WERI-Rb-1 (cell line): ENCODE data around the gene PEX5L.

Experiments used
- DNase-seq: peaks from one replicate; pipeline ENCODE4 v3.0.0-alpha.2; 2020
- H3K27ac ChIP-seq: fragments of 250-450 bp; sonication (Bioruptor Pico); 2 replicates; pipeline ENCODE4 v1.5.1; 2020; ENCODE audit warnings: mild to moderate bottlenecking, moderate library complexity
- H3K27me3 ChIP-seq: fragments of 250-450 bp; sonication (Bioruptor Pico); 2 replicates; pipeline ENCODE4 v1.5.1; 2021; ENCODE audit warnings: mild to moderate bottlenecking, low read depth, moderate library complexity; ENCODE audit not compliant: insufficient read depth, severe bottlenecking
- H3K36me3 ChIP-seq: fragments of 250-450 bp; sonication (Bioruptor Pico); 2 replicates; pipeline ENCODE4 v1.5.1; 2020; ENCODE audit warnings: mild to moderate bottlenecking, moderate library complexity
- H3K4me3 ChIP-seq: 2 replicates; pipeline ENCODE4 v1.5.1; 2011; ENCODE audit warnings: low read depth, mild to moderate bottlenecking, control low read depth, low read length
- H3K9me3 ChIP-seq: fragments of 250-450 bp; sonication (Bioruptor Pico); 2 replicates; pipeline ENCODE4 v1.5.1; 2021; ENCODE audit warnings: mild to moderate bottlenecking, moderate library complexity; ENCODE audit not compliant: severe bottlenecking
- TF ChIP-seq, protein P1 (sequence below): IDR thresholded peaks from 2 replicates; pipeline ENCODE4 v1.5.1; 2011; ENCODE audit warnings: low read depth, mild to moderate bottlenecking, control low read depth, inconsistent platforms, low read length

PEX5L gene

DNA sequence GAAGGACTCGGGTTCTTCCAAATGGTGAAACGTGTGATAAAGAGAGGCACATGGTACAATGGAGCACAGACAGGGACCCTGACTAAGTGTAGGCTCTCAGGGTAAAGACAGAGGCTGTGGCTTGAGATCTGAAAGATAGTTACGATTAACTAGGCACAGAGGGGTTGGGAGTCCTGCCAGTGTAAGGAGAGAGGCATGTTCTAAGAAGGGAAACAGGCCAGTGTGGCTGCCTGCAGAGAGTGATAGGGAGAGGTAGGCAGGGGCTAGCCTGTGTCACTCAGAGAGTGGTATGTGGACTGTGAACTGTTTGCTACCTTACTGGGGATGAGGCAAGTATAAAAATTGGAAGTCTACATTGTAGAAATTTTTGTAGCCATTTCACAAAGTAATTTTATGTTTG is 109.5 kb downstream of the PEX5L start:
- Histone ChIP-seq H3K27ac (no peak overlapping the region), H3K9me3 (no peaks in the 10 kb centered on the region), H3K4me3 (no peak overlapping the region), H3K36me3 (no peaks in the 10 kb centered on the region), H3K27me3 (no peaks in the 10 kb centered on the region)
- TF ChIP-seq, protein P1, sequence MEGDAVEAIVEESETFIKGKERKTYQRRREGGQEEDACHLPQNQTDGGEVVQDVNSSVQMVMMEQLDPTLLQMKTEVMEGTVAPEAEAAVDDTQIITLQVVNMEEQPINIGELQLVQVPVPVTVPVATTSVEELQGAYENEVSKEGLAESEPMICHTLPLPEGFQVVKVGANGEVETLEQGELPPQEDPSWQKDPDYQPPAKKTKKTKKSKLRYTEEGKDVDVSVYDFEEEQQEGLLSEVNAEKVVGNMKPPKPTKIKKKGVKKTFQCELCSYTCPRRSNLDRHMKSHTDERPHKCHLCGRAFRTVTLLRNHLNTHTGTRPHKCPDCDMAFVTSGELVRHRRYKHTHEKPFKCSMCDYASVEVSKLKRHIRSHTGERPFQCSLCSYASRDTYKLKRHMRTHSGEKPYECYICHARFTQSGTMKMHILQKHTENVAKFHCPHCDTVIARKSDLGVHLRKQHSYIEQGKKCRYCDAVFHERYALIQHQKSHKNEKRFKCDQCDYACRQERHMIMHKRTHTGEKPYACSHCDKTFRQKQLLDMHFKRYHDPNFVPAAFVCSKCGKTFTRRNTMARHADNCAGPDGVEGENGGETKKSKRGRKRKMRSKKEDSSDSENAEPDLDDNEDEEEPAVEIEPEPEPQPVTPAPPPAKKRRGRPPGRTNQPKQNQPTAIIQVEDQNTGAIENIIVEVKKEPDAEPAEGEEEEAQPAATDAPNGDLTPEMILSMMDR = no peak
- no peak for DNase-seq

DNA sequence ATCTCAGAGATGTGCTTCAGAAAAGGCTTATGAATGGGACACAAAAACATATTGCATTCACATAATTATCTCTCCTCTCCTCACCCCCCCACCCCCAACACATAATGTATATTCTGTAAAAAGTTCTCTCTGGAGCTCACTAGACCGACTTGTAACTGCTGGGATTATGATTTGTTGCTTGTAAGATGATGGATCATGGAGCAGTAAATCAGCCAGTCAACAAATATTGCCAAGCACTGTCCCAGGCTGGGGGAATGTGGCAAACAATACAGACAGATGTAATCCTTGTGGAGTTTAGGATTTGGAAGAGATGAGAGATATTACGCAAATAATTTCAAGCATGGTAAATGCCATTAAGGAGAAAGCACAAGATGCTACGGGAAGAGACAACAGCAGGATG is 114.8 kb downstream of the PEX5L start:
- H3K27me3 ChIP-seq = no peaks in the 10 kb centered on the region

DNA sequence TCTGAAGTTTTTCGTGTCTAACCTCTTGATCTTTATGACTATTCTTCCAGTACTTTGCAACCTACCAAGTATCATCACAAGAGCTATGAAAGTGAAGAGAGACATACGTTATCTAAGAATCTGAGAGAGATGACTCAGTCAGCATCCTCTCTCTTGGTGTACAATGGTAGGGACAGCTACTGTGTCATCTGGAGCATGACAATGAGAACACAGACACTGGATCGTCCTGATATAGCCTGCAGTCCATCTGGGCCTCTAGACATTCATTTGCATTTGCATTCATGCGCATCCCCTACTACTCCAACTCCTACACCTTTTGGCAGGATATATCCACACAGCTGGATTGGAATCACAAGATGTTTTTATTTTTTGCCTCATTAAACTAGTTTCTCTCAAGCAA is 115.2 kb downstream of the PEX5L start:
- no peak for DNase-seq

More for the DNA sequence above, 114.8 kb downstream of the PEX5L start:
- Histone ChIP-seq H3K27ac (no peak overlapping the region), H3K4me3 (no peak overlapping the region), H3K9me3 (no peaks in the 10 kb centered on the region), H3K36me3 (no peaks in the 10 kb centered on the region)
- TF ChIP-seq, protein P1 = no peak
- no peak for DNase-seq

DNA sequence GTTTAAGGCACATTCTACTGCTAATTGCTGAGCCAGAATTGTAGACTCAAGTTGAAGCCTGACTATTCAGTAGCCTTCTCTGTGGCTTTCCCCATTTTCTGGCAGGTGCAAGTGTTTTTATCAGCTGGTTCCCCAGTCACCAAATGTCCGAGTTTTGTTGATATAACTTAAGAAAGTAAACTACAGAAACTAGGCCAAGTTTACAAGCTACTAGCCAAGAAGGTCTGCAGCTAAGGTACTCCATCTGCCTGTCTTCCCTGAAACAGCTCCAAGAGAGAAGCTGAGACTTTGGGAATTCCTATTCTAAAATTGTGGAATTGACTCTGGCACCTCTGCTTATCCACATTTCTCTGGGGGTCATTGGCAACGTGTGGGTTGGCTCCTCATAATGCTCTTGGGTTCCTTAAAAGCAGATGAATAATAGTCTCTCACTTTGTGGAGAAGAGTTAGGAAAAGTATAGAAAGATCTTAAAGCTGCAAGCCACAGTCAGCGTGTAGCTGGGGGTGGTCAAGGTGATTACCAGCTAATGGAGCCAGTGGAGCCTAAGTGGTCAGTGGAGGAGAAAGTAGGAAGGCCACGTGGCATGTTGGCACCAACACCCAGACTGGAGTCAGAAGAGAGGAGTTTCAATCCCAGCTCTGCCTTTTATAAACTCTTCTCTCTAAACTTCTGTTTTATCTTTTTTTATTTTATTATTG is 128.8 kb downstream of the PEX5L start:
- H3K27me3 ChIP-seq = no peaks in the 10 kb centered on the region
- no peak overlapping the region for H3K27ac ChIP-seq
- H3K36me3 ChIP-seq = no peaks in the 10 kb centered on the region
- DNase-seq = no peak
- no peaks in the 10 kb centered on the region for H3K9me3 ChIP-seq
- no peak overlapping the region for H3K4me3 ChIP-seq
- TF ChIP-seq, protein P1 = no peak

More for the DNA sequence above, 115.2 kb downstream of the PEX5L start:
- TF ChIP-seq, protein P1 = no peak
- Histone ChIP-seq H3K9me3 (no peaks in the 10 kb centered on the region), H3K27ac (no peak overlapping the region), H3K27me3 (no peaks in the 10 kb centered on the region), H3K4me3 (no peak overlapping the region), H3K36me3 (no peaks in the 10 kb centered on the region)

DNA sequence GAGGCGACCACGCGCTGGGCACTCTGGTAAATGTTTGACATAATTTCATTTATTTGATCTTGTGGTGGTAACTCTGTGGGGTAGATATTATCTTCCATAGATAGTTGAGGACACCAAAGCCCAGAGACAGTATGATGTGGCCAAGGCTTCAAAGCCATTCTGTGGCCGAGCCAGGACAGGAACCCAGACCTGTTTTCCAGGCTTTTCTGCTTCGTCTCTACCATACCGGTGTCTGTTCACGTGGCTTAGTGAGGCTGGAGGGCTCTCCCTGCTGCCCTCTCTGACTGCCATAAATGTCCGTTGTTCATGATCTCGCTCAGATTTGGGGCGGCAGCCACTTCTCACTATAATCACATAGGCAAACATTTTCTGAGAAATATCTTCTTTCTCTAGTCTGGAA is 134.7 kb downstream of the PEX5L start:
- H3K4me3 ChIP-seq = no peak overlapping the region
- no peak overlapping the region for H3K27ac ChIP-seq
- H3K27me3 ChIP-seq = no peaks in the 10 kb centered on the region
- no peaks in the 10 kb centered on the region for H3K9me3 ChIP-seq
- no peaks in the 10 kb centered on the region for H3K36me3 ChIP-seq
- TF ChIP-seq, protein P1 = no peak
- no peak for DNase-seq

DNA sequence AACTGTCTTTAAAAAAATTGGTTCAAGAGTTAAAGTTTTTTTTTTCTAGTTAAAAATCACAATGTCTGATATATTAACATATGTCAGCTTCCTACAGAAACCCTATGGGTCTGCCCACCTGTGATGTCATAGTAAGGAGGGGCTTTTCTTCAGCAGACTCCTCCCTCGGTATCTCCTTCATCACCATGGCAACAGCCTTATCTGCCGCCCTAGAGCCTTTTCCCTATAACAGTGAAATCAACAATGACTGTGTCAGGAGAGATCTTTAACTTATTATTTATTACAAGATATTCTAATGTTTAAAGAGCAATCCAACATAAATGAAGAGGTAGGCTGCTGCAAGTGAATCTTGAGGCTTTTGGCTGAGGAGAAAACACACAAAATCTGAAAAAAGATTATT is 138.7 kb downstream of the PEX5L start:
- TF ChIP-seq, protein P1 = no peak
- Histone ChIP-seq H3K36me3 (no peaks in the 10 kb centered on the region), H3K27ac (no peak overlapping the region), H3K27me3 (no peaks in the 10 kb centered on the region), H3K4me3 (no peak overlapping the region), H3K9me3 (no peaks in the 10 kb centered on the region)
- peak; percentile 40 for DNase-seq
